Spleen (tissue), 7 donors: Measurements from ENCODE around the gene ARRB2.

Experiments used
- CTCF ChIP-seq, 11 experiments: fragments of 200-600 bp in 7 of 11; fragments of 450-650 bp in 4 of 11; sonication (generic) in 4 of 11; IDR thresholded peaks in 8 of 11; conservative IDR thresholded peaks in 3 of 11; 1 replicate in 7 of 11; 2 replicates in 4 of 11; pipeline versions ENCODE4 v1.4.0 to v1.8.0; 2016 to 2021; ENCODE audit warnings: antibody characterized with exemption in 11 of 11, inconsistent platforms in 4 of 11, mild to moderate bottlenecking in 1 of 11
- POLR2A ChIP-seq, 3 donors: fragments of 450-650 bp; IDR thresholded peaks; one replicate each; pipeline ENCODE4 v1.5.1; 2017; ENCODE audit warnings: antibody characterized with exemption in 3 of 3, mild to moderate bottlenecking in 1 of 3
- donor health status: DM: no; HTN: no; CAD: no; lungs with moderate emphysema.
- donor health status: DM: no; HTN: no; CAD: no.
- donor health status: DM: no; HTN: no; CAD: no.

GRCh38 chr17:4706121-4706520 lies 4.3 kb upstream of the ARRB2 start:
- no peak for TF ChIP-seq CTCF (IDR thresholded peaks at IDR 0.05 in 8 of 11, conservative IDR thresholded peaks at IDR 0.05 in 3 of 11)
- no peak for TF ChIP-seq POLR2A (IDR thresholded peaks at IDR 0.05)
